ENCODE data around the gene CRB1.

The CRB1 gene

GRCh38 chr1:197302775-197303174 is 34.7 kb downstream of the CRB1 start:
- Histone ChIP-seq H3K9ac (ENCODE audit: low read length) (no peak overlapping the region), H3K79me2 (ENCODE audit: insufficient read depth, low read length) (no peaks in the 10 kb centered on the region), H3K36me3 (ENCODE audit: low read length) (no peaks in the 10 kb centered on the region), H3K27ac (ENCODE audit: low read depth, low read length) (no peak overlapping the region), H3K9me2 (replicated peaks; ENCODE audit: insufficient read depth, low read length) (no peaks in the 10 kb centered on the region), H2AFZ (ENCODE audit: low read depth, low read length, severe bottlenecking) (no peak overlapping the region), H4K20me1 (ENCODE audit: low read depth, low read length) (no peaks in the 10 kb centered on the region), H3K27me3 (ENCODE audit: low read length) (no peaks in the 10 kb centered on the region), H3K4me3 (ENCODE audit: insufficient read depth, low read length, poor library complexity, severe bottlenecking) (no peak overlapping the region), H3F3A (ENCODE audit: insufficient read depth) (no peaks in the 10 kb centered on the region), H3K4me2 (ENCODE audit: low read depth, low read length, poor library complexity, severe bottlenecking) (no peak overlapping the region), H3K9me3 (ENCODE audit: insufficient read depth, low read length) (no peaks in the 10 kb centered on the region)
- TF ChIP-seq, protein P1, sequence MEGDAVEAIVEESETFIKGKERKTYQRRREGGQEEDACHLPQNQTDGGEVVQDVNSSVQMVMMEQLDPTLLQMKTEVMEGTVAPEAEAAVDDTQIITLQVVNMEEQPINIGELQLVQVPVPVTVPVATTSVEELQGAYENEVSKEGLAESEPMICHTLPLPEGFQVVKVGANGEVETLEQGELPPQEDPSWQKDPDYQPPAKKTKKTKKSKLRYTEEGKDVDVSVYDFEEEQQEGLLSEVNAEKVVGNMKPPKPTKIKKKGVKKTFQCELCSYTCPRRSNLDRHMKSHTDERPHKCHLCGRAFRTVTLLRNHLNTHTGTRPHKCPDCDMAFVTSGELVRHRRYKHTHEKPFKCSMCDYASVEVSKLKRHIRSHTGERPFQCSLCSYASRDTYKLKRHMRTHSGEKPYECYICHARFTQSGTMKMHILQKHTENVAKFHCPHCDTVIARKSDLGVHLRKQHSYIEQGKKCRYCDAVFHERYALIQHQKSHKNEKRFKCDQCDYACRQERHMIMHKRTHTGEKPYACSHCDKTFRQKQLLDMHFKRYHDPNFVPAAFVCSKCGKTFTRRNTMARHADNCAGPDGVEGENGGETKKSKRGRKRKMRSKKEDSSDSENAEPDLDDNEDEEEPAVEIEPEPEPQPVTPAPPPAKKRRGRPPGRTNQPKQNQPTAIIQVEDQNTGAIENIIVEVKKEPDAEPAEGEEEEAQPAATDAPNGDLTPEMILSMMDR (IDR thresholded peaks at IDR 0.05; ENCODE audit: insufficient read depth, low read length, poor library complexity, severe bottlenecking): no peak
- no peak for TF ChIP-seq EZH2phosphoT487 (conservative IDR thresholded peaks at IDR 0.05; ENCODE audit: low read length)

- H3K36me3 ChIP-seq (ENCODE audit: low read length): no peaks in the 10 kb centered on the region
- no peak overlapping the region for H3K4me3 ChIP-seq (ENCODE audit: insufficient read depth, low read length, poor library complexity, severe bottlenecking)
- no peaks in the 10 kb centered on the region for H4K20me1 ChIP-seq (ENCODE audit: low read depth, low read length)
- TF ChIP-seq, protein P1 (IDR thresholded peaks at IDR 0.05; ENCODE audit: insufficient read depth, low read length, poor library complexity, severe bottlenecking): no peak
- TF ChIP-seq EZH2phosphoT487 (conservative IDR thresholded peaks at IDR 0.05; ENCODE audit: low read length): no peak
- H3K9me3 ChIP-seq (ENCODE audit: insufficient read depth, low read length): no peaks in the 10 kb centered on the region
- H3K9me2 ChIP-seq (replicated peaks; ENCODE audit: insufficient read depth, low read length): no peaks in the 10 kb centered on the region
- H3K9ac ChIP-seq (ENCODE audit: low read length): no peak overlapping the region
- no peaks in the 10 kb centered on the region for H3F3A ChIP-seq (ENCODE audit: insufficient read depth)
- no peak overlapping the region for H3K4me2 ChIP-seq (ENCODE audit: low read depth, low read length, poor library complexity, severe bottlenecking)
- no peaks in the 10 kb centered on the region for H3K79me2 ChIP-seq (ENCODE audit: insufficient read depth, low read length)
- H3K27ac ChIP-seq (ENCODE audit: low read depth, low read length): no peak overlapping the region
- no peaks in the 10 kb centered on the region for H3K27me3 ChIP-seq (ENCODE audit: low read length)
- no peak overlapping the region for H2AFZ ChIP-seq (ENCODE audit: low read depth, low read length, severe bottlenecking)
Observed at GRCh38 chr1:197303463-197303862, 35.4 kb downstream of the CRB1 start.

DNA sequence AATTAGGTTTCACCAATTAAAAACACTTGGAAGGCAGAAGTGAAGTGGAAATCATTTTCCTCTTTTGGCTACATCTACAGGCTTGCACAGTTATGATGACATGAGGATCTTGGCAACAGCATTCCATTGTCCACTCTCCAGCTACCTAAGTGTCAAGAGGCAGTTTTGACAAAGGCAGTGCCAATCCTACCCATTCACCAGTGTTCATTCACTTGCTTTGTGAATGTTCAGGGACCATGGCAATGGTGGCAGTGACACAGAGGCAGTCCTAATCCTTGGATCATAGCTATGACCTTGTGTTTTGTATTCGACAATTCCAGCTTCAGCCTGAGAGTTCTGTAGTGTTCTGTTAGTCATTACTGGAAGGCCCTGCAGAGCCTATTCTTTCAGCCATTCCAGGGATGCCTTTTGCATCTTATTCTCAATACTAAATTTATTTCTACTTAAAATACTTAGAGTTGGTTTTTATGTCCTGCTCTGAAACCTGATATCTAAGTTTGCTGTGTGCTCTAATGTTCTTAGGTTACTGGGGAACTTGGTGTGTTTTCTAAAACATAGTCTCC is 36.7 kb downstream of the CRB1 start:
- H3K27me3 ChIP-seq (ENCODE audit: low read length): no peaks in the 10 kb centered on the region
- H3K9me3 ChIP-seq (ENCODE audit: insufficient read depth, low read length): no peaks in the 10 kb centered on the region
- H3K27ac ChIP-seq (ENCODE audit: low read depth, low read length): no peak overlapping the region
- H3K4me2 ChIP-seq (ENCODE audit: low read depth, low read length, poor library complexity, severe bottlenecking): no peak overlapping the region
- no peak overlapping the region for H2AFZ ChIP-seq (ENCODE audit: low read depth, low read length, severe bottlenecking)
- H3K9ac ChIP-seq (ENCODE audit: low read length): no peak overlapping the region
- no peaks in the 10 kb centered on the region for H4K20me1 ChIP-seq (ENCODE audit: low read depth, low read length)
- TF ChIP-seq EZH2phosphoT487 (conservative IDR thresholded peaks at IDR 0.05; ENCODE audit: low read length): no peak
- TF ChIP-seq, protein P1 (IDR thresholded peaks at IDR 0.05; ENCODE audit: insufficient read depth, low read length, poor library complexity, severe bottlenecking): no peak
- H3K4me3 ChIP-seq (ENCODE audit: insufficient read depth, low read length, poor library complexity, severe bottlenecking): no peak overlapping the region
- no peaks in the 10 kb centered on the region for H3F3A ChIP-seq (ENCODE audit: insufficient read depth)
- no peaks in the 10 kb centered on the region for H3K36me3 ChIP-seq (ENCODE audit: low read length)
- H3K9me2 ChIP-seq (replicated peaks; ENCODE audit: insufficient read depth, low read length): no peaks in the 10 kb centered on the region
- no peaks in the 10 kb centered on the region for H3K79me2 ChIP-seq (ENCODE audit: insufficient read depth, low read length)

Data from SU-DHL-6 (cell line).